Colonic mucosa (tissue), 4 donors: Measurements from ENCODE around the gene ZNF652. TPM values are rescaled to one million over a fixed set of nuclear protein-coding genes. Genes with fewer than 3 reads are reported as not detected.

ENCODE experiments used
- DNase-seq: peaks from one replicate; pipeline ENCODE4 v3.0.0-alpha.2; 2020
- H3K27ac ChIP-seq: fragments of 200-600 bp; one replicate; pipeline ENCODE4 v1.8.0; 2021
- H3K27me3 ChIP-seq: fragments of 200-600 bp; one replicate; pipeline ENCODE4 v1.8.0; 2021
- H3K36me3 ChIP-seq: fragments of 200-600 bp; one replicate; pipeline ENCODE4 v1.8.0; 2021
- H3K4me1 ChIP-seq: fragments of 200-600 bp; one replicate; pipeline ENCODE4 v1.8.0; 2021; ENCODE audit warnings: mild to moderate bottlenecking
- H3K4me3 ChIP-seq: fragments of 200-600 bp; one replicate; pipeline ENCODE4 v1.8.0; 2021
- H3K9ac ChIP-seq, 2 donors: one replicate each; pipeline ENCODE4 v1.7.0; 2013; ENCODE audit warnings: control low read depth in 2 of 2, low read depth in 2 of 2, low read length in 2 of 2
- H3K9me3 ChIP-seq: fragments of 200-600 bp; one replicate; pipeline ENCODE4 v1.8.0; 2021
- CTCF ChIP-seq: fragments of 200-600 bp; IDR thresholded peaks from one replicate; pipeline ENCODE4 v1.8.0; 2022; ENCODE audit warnings: antibody characterized with exemption, mild to moderate bottlenecking
- intact Hi-C: fragments of 100-400 bp; cut with DNase I; formaldehyde crosslinking; loops from one replicate; pipeline ENCODE4 v1.14.1; 2022
- total RNA-seq, 2 donors: library from RNA; stranded (reverse); fragmentation: NEBNext Ultra II Directional in 1 of 2; extraction: Animal tissue kit (Norgen Biotek cat#: 25700) in 1 of 2; gene quantifications; one replicate each; pipeline ENCODE4 v1.2.1, GENCODE V29; 2021
- donor health status: healthy.
- donor health status: DM: no; HTN: no; CAD: no.
- donor health status: DM: no; HTN: no; CAD: no.

Gene ZNF652
- total RNA-seq, 2 donors from 2014 or later, result 38.1 to 62.5 TPM

GRCh38 chr17:49356320-49356719 lies 5.7 kb downstream of the ZNF652 start:
- Histone ChIP-seq H3K27me3 (no peaks in the 10 kb centered on the region), H3K4me1 (peaks cover 14% of the 10 kb centered on the region), H3K9ac (no peak overlapping the region), H3K9me3 (no peaks in the 10 kb centered on the region), H3K36me3 (no peaks in the 10 kb centered on the region), H3K27ac (no peak overlapping the region), H3K4me3 (no peak overlapping the region)
- intact Hi-C loops, result no loop called here
- TF ChIP-seq CTCF, result no peak
- no peak for DNase-seq

- Histone ChIP-seq H3K4me3 (no peak overlapping the region), H3K27me3 (no peaks in the 10 kb centered on the region), H3K27ac (no peak overlapping the region), H3K36me3 (no peaks in the 10 kb centered on the region), H3K9me3 (no peaks in the 10 kb centered on the region), H3K9ac (no peak overlapping the region), H3K4me1 (no peaks in the 10 kb centered on the region)
- no peak for TF ChIP-seq CTCF
- intact Hi-C loops, result no loop called here
- no peak for DNase-seq
Measured at GRCh38 chr17:49353607-49354006, 8.4 kb downstream of the ZNF652 start.

- H3K27me3 ChIP-seq, result no peaks in the 10 kb centered on the region
- no peak overlapping the region for H3K9ac ChIP-seq
- no peaks in the 10 kb centered on the region for H3K4me1 ChIP-seq
- no peak for DNase-seq
- no peak overlapping the region for H3K4me3 ChIP-seq
- no peak for TF ChIP-seq CTCF
- no peaks in the 10 kb centered on the region for H3K36me3 ChIP-seq
- H3K9me3 ChIP-seq, result no peaks in the 10 kb centered on the region
- H3K27ac ChIP-seq, result no peak overlapping the region
- intact Hi-C loops, result no loop called here
Measured at GRCh38 chr17:49352587-49353154, 9.4 kb downstream of the ZNF652 start.

GRCh38 chr17:49351572-49352140 lies 10.4 kb downstream of the ZNF652 start:
- no peak overlapping the region for H3K27ac ChIP-seq
- H3K36me3 ChIP-seq, result no peaks in the 10 kb centered on the region
- TF ChIP-seq CTCF, result no peak
- no peak overlapping the region for H3K9ac ChIP-seq
- intact Hi-C loops, result no loop called here
- H3K4me3 ChIP-seq, result no peak overlapping the region
- DNase-seq, result no peak
- H3K9me3 ChIP-seq, result no peaks in the 10 kb centered on the region
- H3K27me3 ChIP-seq, result no peaks in the 10 kb centered on the region
- H3K4me1 ChIP-seq, result no peaks in the 10 kb centered on the region

GRCh38 chr17:49349541-49349940 lies 12.5 kb downstream of the ZNF652 start:
- H3K36me3 ChIP-seq, result no peaks in the 10 kb centered on the region

More at GRCh38 chr17:49349541-49349940, 12.5 kb downstream of the ZNF652 start:
- no peak for DNase-seq
- Histone ChIP-seq H3K27me3 (no peaks in the 10 kb centered on the region), H3K9me3 (no peaks in the 10 kb centered on the region), H3K4me1 (no peaks in the 10 kb centered on the region), H3K4me3 (no peak overlapping the region), H3K27ac (no peak overlapping the region), H3K9ac (no peak overlapping the region)
- TF ChIP-seq CTCF, result no peak
- intact Hi-C loops, result no loop called here
